PC-3 (cell line): Measurements from ENCODE around the gene DHCR24. TPM values are rescaled to one million over a fixed set of nuclear protein-coding genes. Genes with fewer than 3 reads are reported as not detected.
A peak's percentile ranks its signal among the peaks of the same experiment; 100 is the strongest.

Source experiments
- ATAC-seq: fragments of 200-7000 bp; cut with Tn5 transposase; 2 replicates; pipeline ENCODE4 v1.9.1; 2020; ENCODE audit warnings: mild to moderate bottlenecking, moderate library complexity
- BruUV-seq: library from RNA; stranded (reverse); fragments of 400-500 nt; replicated peaks from 2 replicates; lab custom pipeline; 2021; lab: Mats Ljungman, UMichigan
- CTCF ChIA-PET: fragments of 300-600 bp; sonication (Branson Sonifier 250); formaldehyde crosslinking; loops from one replicate; lab custom pipeline; 2022; ENCODE audit warnings: antibody characterized with exemption; lab: Charles Lee
- POLR2A ChIA-PET: fragments of 300-600 bp; sonication (Branson Sonifier 250); formaldehyde crosslinking; loops from one replicate; lab custom pipeline; 2022; ENCODE audit warnings: antibody characterized with exemption; ENCODE audit not compliant: unreplicated experiment; lab: Charles Lee
- DNase-seq: peaks from one replicate; pipeline ENCODE4 v3.0.0-alpha.2; 2015
- H2AFZ ChIP-seq: fragments of 300-600 bp; sonication (generic); 2 replicates; pipeline ENCODE4 v1.6.0; 2016; ENCODE audit warnings: antibody characterized with exemption, low read length
- H3F3A ChIP-seq: fragments of 300-600 bp; sonication (generic); one replicate; pipeline ENCODE4 v1.6.0; 2017; ENCODE audit warnings: antibody characterized with exemption, low read length, control low read depth, mild to moderate bottlenecking; ENCODE audit not compliant: unreplicated experiment
- H3K27ac ChIP-seq: fragments of 300-600 bp; sonication (generic); 2 replicates; pipeline ENCODE4 v1.5.1; 2016; ENCODE audit warnings: mild to moderate bottlenecking, low read length
- H3K27me3 ChIP-seq: fragments of 300-600 bp; sonication (generic); 2 replicates; pipeline ENCODE4 v1.6.1; 2016; ENCODE audit warnings: low read length, mixed read lengths
- H3K36me3 ChIP-seq: fragments of 300-600 bp; sonication (generic); 2 replicates; pipeline ENCODE4 v1.6.1; 2016; ENCODE audit warnings: low read depth, mixed run types, low read length, mixed read lengths
- H3K4me1 ChIP-seq: fragments of 300-600 bp; sonication (generic); 2 replicates; pipeline ENCODE4 v1.5.1; 2016; ENCODE audit warnings: low read length; ENCODE audit not compliant: insufficient read depth
- H3K4me2 ChIP-seq: fragments of 300-600 bp; sonication (generic); 2 replicates; pipeline ENCODE4 v1.6.0; 2016; ENCODE audit warnings: low read length
- H3K4me3 ChIP-seq: fragments of 300-600 bp; sonication (generic); 2 replicates; pipeline ENCODE4 v1.5.1; 2016; ENCODE audit warnings: mild to moderate bottlenecking, low read length, mixed read lengths
- H3K79me2 ChIP-seq: fragments of 300-600 bp; sonication (generic); 2 replicates; pipeline ENCODE4 v1.6.1; 2017; ENCODE audit warnings: low read length, mixed read lengths
- H3K9ac ChIP-seq: fragments of 300-600 bp; sonication (generic); 2 replicates; pipeline ENCODE4 v1.6.0; 2016; ENCODE audit warnings: mild to moderate bottlenecking, low read length
- H3K9me2 ChIP-seq: fragments of 300-600 bp; sonication (generic); replicated peaks from 2 replicates; pipeline ENCODE4 v1.6.1; 2016; ENCODE audit warnings: mixed run types, low read length, mixed read lengths
- H3K9me3 ChIP-seq: fragments of 300-600 bp; sonication (generic); 2 replicates; pipeline ENCODE4 v1.6.1; 2016; ENCODE audit warnings: low read length, mixed read lengths
- H4K20me1 ChIP-seq: fragments of 300-600 bp; sonication (generic); 2 replicates; pipeline ENCODE4 v1.6.1; 2016; ENCODE audit warnings: low read length, mixed read lengths
- EZH2 ChIP-seq: fragments of 300-600 bp; sonication (generic); IDR thresholded peaks from one replicate; pipeline ENCODE4 v1.6.1; 2017; ENCODE audit warnings: antibody characterized with exemption, mild to moderate bottlenecking, low read length; ENCODE audit not compliant: unreplicated experiment
- EZH2phosphoT487 ChIP-seq: fragments of 300-600 bp; sonication (generic); IDR thresholded peaks from 2 replicates; pipeline ENCODE4 v1.6.1; 2018; ENCODE audit warnings: mild to moderate bottlenecking, antibody characterized with exemption, low read length, borderline replicate concordance
- intact Hi-C: fragments of 100-400 bp; cut with micrococcal nuclease; formaldehyde crosslinking; loops from 2 replicates; pipeline ENCODE4 v1.9.0; 2023
- total RNA-seq: library from RNA; depleted of rRNA; stranded (reverse); fragments of >200 nt; gene quantifications from 2 replicates; pipeline ENCODE4 v1.2.3, GENCODE V29; 2014
- TF ChIP-seq, protein P1 (sequence below): fragments of 300-600 bp; sonication (generic); conservative IDR thresholded peaks from 2 replicates; pipeline ENCODE4 v1.5.1; 2017; ENCODE audit warnings: antibody characterized with exemption, low read depth, mild to moderate bottlenecking, low read length

Gene DHCR24
- total RNA-seq, 1 experiment from 2014 or later, result 166 TPM

DNA sequence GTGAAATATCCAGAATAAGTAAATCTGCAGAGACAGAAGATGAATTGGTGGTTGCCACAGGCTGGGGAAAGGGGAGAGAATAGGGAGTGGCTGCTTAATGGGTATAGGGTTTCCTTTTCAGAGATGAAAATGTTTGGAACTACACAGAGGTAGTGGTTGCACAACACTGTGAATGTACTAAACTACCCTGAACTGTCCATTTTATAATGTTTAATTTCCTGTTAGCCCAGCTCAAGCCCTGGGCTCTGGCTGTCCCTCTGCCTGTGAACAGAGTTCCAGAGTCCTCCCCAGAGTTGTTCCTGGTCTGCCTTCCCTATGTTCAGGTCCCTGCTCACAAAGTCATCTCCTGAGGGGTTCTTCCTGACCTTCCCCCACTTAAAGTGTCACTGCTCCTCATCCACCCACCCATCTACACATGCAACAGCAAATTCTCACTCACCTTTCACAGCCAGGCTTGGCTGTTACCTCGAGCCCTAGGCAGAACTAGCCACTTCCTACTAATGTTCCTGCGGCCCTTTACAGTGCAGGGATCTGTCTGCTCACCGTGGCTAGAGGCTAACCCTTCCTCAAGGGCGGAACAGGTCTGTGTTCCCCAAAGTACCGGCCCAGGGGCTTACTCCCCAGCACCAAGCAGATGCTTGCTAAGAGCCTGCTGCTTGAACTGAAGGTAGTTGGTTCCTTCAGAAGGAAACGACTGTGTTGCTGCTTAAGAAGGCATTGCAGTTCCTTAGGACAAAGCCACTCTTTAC, 22.4 kb downstream of the DHCR24 start:
- H3K4me1 ChIP-seq, result peaks cover 23% of the 10 kb centered on the region
- no peaks in the 10 kb centered on the region for H3K9me3 ChIP-seq
- no peak overlapping the region; the same call in 1 of the 2 replicates for H3K27ac ChIP-seq
- BruUV-seq, result no TSS peak
- no peak overlapping the region for H3K4me3 ChIP-seq
- no peak overlapping the region for H3K4me2 ChIP-seq
- TF ChIP-seq EZH2phosphoT487, result no peak
- TF ChIP-seq, protein P1, sequence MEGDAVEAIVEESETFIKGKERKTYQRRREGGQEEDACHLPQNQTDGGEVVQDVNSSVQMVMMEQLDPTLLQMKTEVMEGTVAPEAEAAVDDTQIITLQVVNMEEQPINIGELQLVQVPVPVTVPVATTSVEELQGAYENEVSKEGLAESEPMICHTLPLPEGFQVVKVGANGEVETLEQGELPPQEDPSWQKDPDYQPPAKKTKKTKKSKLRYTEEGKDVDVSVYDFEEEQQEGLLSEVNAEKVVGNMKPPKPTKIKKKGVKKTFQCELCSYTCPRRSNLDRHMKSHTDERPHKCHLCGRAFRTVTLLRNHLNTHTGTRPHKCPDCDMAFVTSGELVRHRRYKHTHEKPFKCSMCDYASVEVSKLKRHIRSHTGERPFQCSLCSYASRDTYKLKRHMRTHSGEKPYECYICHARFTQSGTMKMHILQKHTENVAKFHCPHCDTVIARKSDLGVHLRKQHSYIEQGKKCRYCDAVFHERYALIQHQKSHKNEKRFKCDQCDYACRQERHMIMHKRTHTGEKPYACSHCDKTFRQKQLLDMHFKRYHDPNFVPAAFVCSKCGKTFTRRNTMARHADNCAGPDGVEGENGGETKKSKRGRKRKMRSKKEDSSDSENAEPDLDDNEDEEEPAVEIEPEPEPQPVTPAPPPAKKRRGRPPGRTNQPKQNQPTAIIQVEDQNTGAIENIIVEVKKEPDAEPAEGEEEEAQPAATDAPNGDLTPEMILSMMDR, result no peak
- no peak for TF ChIP-seq EZH2
- H2AFZ ChIP-seq, result no peak overlapping the region
- intact Hi-C loops, result no loop called here
- peak; percentile 12; the same call in 1 of the 2 replicates for ATAC-seq
- no peaks in the 10 kb centered on the region for H3K9me2 ChIP-seq
- no peak for DNase-seq
- ChIA-PET POLR2A (no interaction called here), CTCF (no interaction called here)
- H3F3A ChIP-seq, result no peaks in the 10 kb centered on the region
- no peaks in the 10 kb centered on the region for H3K79me2 ChIP-seq
- no peaks in the 10 kb centered on the region for H4K20me1 ChIP-seq
- H3K9ac ChIP-seq, result no peak overlapping the region
- H3K27me3 ChIP-seq, result no peaks in the 10 kb centered on the region
- H3K36me3 ChIP-seq, result peaks cover 70% of the 10 kb centered on the region

DNA sequence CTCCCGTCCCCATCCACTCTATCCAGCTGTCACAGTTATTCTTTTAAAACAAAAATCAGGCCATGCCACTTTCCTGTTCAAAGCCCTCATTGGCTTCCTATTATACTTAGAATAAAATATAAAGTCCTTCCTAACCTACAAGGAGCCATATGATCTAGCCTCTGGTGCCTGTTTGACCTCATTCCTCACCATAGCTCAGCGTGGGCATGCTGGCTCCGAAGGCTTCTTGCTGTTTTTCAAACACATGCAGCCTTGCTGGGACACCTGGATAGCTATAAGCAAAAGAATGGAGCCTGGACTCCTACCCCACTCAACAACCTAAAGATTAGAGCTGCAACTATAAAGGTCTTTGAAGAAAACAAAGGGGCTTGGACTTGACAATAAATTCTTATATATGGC, 23.7 kb downstream of the DHCR24 start:
- Histone ChIP-seq H3K4me1 (peaks cover 24% of the 10 kb centered on the region), H3K36me3 (peaks cover 75% of the 10 kb centered on the region), H3K9ac (no peak overlapping the region), H3K27ac (no peak overlapping the region), H3K9me2 (no peaks in the 10 kb centered on the region), H3K4me3 (no peak overlapping the region), H3K9me3 (no peaks in the 10 kb centered on the region), H3F3A (no peaks in the 10 kb centered on the region), H2AFZ (no peak overlapping the region), H3K27me3 (no peaks in the 10 kb centered on the region), H4K20me1 (no peaks in the 10 kb centered on the region), H3K79me2 (no peaks in the 10 kb centered on the region), H3K4me2 (no peak overlapping the region)
- ATAC-seq, result no peak
- BruUV-seq, result TSS peak; percentile 11
- POLR2A ChIA-PET, result no interaction called here
- no peak for DNase-seq
- intact Hi-C loops, result no loop called here
- CTCF ChIA-PET, result no interaction called here
- TF ChIP-seq EZH2, result no peak
- TF ChIP-seq, protein P1, result no peak
- TF ChIP-seq EZH2phosphoT487, result no peak
